ENCODE measurements around the gene STXBP6.

GRCh38 chr14:24982472-24983155 is 67.3 kb downstream of the STXBP6 start:
- TF ChIP-seq POLR2A (IDR thresholded peaks at IDR 0.05; ENCODE audit: low read depth, low read length) (no peak), POLR2AphosphoS5 (IDR thresholded peaks at IDR 0.05; ENCODE audit: low read depth, low read length) (no peak), TAF1 (IDR thresholded peaks at IDR 0.05; ENCODE audit: borderline replicate concordance, low read depth, low read length) (no peak)

Data from GM12892 (cell line).